ENCODE data around the gene IP6K3. TPM values are rescaled to one million over a fixed set of nuclear protein-coding genes. Genes with fewer than 3 reads are reported as not detected.

The IP6K3 gene
- total and polyA plus RNA-seq, 2 experiments from 2014 or later, result 0.14 to 0.16 TPM

DNA sequence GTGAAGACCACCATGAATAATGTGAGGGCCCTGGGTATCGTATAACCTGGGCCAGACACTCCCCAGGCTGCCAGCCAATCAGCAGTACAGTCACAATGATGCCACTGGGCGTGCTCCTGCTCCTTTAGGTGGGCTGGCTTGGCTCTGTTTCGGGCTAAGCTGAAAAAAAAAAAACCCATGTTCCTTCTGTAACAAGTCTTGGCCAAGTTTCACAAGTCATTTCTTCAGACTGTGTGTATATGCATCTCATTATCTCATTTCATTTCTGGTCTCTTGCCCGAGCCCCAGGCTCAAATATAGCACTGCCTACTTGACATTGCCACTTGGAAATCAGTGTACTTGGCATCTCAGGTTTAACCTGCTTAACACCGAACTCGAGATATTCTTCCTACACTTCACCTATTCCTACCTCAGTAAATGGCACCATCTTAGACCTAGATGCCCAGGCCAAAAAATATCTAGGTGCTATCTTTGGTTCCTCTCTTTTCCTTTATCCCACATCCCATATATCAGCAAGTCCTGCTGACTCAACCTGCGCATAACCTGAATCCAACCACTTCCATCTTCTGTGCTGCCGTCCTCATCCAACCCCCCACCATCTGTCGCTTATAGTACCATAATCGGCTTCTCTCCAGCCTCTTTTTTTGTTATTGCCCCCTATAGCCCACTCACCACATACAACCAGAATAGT lies 37.0 kb downstream of the IP6K3 start:
- peak overlapping the region; percentile 80; the same call in 1 of the 2 replicates for H3K4me2 ChIP-seq
- TF ChIP-seq ZNF114 (CRISPR knock-in tag; IDR thresholded peaks at IDR 0.05), result no peak
- no peak for TF ChIP-seq ZNF331 (CRISPR knock-in tag; IDR thresholded peaks at IDR 0.05; ENCODE audit: low read depth)
- no peak for TF ChIP-seq CREB1 (CRISPR knock-in tag; IDR thresholded peaks at IDR 0.05; ENCODE audit: low read depth)
- no peak for TF ChIP-seq POLR2AphosphoS5 (IDR thresholded peaks at IDR 0.05; ENCODE audit: low read depth)
- TF ChIP-seq, protein P1, sequence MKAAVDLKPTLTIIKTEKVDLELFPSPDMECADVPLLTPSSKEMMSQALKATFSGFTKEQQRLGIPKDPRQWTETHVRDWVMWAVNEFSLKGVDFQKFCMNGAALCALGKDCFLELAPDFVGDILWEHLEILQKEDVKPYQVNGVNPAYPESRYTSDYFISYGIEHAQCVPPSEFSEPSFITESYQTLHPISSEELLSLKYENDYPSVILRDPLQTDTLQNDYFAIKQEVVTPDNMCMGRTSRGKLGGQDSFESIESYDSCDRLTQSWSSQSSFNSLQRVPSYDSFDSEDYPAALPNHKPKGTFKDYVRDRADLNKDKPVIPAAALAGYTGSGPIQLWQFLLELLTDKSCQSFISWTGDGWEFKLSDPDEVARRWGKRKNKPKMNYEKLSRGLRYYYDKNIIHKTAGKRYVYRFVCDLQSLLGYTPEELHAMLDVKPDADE (IDR thresholded peaks at IDR 0.05), result no peak
- TF ChIP-seq, protein P2, sequence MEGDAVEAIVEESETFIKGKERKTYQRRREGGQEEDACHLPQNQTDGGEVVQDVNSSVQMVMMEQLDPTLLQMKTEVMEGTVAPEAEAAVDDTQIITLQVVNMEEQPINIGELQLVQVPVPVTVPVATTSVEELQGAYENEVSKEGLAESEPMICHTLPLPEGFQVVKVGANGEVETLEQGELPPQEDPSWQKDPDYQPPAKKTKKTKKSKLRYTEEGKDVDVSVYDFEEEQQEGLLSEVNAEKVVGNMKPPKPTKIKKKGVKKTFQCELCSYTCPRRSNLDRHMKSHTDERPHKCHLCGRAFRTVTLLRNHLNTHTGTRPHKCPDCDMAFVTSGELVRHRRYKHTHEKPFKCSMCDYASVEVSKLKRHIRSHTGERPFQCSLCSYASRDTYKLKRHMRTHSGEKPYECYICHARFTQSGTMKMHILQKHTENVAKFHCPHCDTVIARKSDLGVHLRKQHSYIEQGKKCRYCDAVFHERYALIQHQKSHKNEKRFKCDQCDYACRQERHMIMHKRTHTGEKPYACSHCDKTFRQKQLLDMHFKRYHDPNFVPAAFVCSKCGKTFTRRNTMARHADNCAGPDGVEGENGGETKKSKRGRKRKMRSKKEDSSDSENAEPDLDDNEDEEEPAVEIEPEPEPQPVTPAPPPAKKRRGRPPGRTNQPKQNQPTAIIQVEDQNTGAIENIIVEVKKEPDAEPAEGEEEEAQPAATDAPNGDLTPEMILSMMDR (conservative IDR thresholded peaks at IDR 0.05; ENCODE audit: low read depth in 2 of 2), result no peak
- TF ChIP-seq, protein P3, sequence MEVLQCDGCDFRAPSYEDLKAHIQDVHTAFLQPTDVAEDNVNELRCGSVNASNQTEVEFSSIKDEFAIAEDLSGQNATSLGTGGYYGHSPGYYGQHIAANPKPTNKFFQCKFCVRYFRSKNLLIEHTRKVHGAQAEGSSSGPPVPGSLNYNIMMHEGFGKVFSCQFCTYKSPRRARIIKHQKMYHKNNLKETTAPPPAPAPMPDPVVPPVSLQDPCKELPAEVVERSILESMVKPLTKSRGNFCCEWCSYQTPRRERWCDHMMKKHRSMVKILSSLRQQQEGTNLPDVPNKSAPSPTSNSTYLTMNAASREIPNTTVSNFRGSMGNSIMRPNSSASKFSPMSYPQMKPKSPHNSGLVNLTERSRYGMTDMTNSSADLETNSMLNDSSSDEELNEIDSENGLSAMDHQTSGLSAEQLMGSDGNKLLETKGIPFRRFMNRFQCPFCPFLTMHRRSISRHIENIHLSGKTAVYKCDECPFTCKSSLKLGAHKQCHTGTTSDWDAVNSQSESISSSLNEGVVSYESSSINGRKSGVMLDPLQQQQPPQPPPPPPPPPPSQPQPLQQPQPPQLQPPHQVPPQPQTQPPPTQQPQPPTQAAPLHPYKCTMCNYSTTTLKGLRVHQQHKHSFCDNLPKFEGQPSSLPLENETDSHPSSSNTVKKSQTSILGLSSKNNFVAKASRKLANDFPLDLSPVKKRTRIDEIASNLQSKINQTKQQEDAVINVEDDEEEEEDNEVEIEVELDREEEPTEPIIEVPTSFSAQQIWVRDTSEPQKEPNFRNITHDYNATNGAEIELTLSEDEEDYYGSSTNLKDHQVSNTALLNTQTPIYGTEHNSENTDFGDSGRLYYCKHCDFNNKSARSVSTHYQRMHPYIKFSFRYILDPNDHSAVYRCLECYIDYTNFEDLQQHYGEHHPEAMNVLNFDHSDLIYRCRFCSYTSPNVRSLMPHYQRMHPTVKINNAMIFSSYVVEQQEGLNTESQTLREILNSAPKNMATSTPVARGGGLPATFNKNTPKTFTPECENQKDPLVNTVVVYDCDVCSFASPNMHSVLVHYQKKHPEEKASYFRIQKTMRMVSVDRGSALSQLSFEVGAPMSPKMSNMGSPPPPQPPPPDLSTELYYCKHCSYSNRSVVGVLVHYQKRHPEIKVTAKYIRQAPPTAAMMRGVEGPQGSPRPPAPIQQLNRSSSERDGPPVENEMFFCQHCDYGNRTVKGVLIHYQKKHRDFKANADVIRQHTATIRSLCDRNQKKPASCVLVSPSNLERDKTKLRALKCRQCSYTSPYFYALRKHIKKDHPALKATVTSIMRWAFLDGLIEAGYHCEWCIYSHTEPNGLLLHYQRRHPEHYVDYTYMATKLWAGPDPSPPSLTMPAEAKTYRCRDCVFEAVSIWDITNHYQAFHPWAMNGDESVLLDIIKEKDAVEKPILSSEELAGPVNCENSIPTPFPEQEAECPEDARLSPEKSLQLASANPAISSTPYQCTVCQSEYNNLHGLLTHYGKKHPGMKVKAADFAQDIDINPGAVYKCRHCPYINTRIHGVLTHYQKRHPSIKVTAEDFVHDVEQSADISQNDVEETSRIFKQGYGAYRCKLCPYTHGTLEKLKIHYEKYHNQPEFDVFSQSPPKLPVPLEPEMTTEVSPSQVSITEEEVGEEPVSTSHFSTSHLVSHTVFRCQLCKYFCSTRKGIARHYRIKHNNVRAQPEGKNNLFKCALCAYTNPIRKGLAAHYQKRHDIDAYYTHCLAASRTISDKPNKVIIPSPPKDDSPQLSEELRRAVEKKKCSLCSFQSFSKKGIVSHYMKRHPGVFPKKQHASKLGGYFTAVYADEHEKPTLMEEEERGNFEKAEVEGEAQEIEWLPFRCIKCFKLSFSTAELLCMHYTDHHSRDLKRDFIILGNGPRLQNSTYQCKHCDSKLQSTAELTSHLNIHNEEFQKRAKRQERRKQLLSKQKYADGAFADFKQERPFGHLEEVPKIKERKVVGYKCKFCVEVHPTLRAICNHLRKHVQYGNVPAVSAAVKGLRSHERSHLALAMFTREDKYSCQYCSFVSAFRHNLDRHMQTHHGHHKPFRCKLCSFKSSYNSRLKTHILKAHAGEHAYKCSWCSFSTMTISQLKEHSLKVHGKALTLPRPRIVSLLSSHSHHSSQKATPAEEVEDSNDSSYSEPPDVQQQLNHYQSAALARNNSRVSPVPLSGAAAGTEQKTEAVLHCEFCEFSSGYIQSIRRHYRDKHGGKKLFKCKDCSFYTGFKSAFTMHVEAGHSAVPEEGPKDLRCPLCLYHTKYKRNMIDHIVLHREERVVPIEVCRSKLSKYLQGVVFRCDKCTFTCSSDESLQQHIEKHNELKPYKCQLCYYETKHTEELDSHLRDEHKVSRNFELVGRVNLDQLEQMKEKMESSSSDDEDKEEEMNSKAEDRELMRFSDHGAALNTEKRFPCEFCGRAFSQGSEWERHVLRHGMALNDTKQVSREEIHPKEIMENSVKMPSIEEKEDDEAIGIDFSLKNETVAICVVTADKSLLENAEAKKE (CRISPR knock-in tag; IDR thresholded peaks at IDR 0.05), result no peak
- TF ChIP-seq EZH2 (IDR thresholded peaks at IDR 0.05; ENCODE audit: low read depth, unreplicated experiment), result no peak
- TF ChIP-seq EZH2phosphoT487 (IDR thresholded peaks at IDR 0.05; ENCODE audit: unreplicated experiment), result no peak
- TF ChIP-seq, protein P4, sequence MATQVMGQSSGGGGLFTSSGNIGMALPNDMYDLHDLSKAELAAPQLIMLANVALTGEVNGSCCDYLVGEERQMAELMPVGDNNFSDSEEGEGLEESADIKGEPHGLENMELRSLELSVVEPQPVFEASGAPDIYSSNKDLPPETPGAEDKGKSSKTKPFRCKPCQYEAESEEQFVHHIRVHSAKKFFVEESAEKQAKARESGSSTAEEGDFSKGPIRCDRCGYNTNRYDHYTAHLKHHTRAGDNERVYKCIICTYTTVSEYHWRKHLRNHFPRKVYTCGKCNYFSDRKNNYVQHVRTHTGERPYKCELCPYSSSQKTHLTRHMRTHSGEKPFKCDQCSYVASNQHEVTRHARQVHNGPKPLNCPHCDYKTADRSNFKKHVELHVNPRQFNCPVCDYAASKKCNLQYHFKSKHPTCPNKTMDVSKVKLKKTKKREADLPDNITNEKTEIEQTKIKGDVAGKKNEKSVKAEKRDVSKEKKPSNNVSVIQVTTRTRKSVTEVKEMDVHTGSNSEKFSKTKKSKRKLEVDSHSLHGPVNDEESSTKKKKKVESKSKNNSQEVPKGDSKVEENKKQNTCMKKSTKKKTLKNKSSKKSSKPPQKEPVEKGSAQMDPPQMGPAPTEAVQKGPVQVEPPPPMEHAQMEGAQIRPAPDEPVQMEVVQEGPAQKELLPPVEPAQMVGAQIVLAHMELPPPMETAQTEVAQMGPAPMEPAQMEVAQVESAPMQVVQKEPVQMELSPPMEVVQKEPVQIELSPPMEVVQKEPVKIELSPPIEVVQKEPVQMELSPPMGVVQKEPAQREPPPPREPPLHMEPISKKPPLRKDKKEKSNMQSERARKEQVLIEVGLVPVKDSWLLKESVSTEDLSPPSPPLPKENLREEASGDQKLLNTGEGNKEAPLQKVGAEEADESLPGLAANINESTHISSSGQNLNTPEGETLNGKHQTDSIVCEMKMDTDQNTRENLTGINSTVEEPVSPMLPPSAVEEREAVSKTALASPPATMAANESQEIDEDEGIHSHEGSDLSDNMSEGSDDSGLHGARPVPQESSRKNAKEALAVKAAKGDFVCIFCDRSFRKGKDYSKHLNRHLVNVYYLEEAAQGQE (IDR thresholded peaks at IDR 0.05; ENCODE audit: unreplicated experiment), result no peak
- no peak for TF ChIP-seq JUNB (IDR thresholded peaks at IDR 0.05; ENCODE audit: unreplicated experiment)
- peaks cover 23% of the 10 kb centered on the region for H4K20me1 ChIP-seq (replicated peaks; ENCODE audit: insufficient read depth)
- H3K27me3 ChIP-seq (ENCODE audit: insufficient read depth), result no peaks in the 10 kb centered on the region
- Mint-ChIP-seq H3K4me3 (peak overlapping the region; percentile 31; the same call in 2 of the 3 replicates), H3K27me3 (ENCODE audit: insufficient read depth, low read depth, poor library complexity) (peaks cover 11% of the 10 kb centered on the region), H3K4me1 (peaks cover 45% of the 10 kb centered on the region), H3K27ac (peak overlapping the region; percentile 36; the same call in 1 of the 2 replicates), H3K36me3 (ENCODE audit: low read depth) (peaks cover 40% of the 10 kb centered on the region), H3K9me3 (no peaks in the 10 kb centered on the region)
- peaks cover 10% of the 10 kb centered on the region for H3K4me1 ChIP-seq (ENCODE audit: insufficient read depth)
- H3K27ac ChIP-seq (ENCODE audit: low read depth), result no peak overlapping the region
- H3F3A ChIP-seq (replicated peaks; ENCODE audit: low read depth), result no peaks in the 10 kb centered on the region; the same call in 1 of the 2 replicates
- ATAC-seq, result no peak
- H3K9me2 ChIP-seq (ENCODE audit: insufficient read depth), result no peaks in the 10 kb centered on the region
- H3K36me3 ChIP-seq (ENCODE audit: insufficient read depth), result peaks cover 21% of the 10 kb centered on the region
- peak overlapping the region; percentile 74; the same call in 1 of the 2 replicates for H3K4me3 ChIP-seq
- DNase-seq (ENCODE audit: low spot score), result no peak
- H2AFZ ChIP-seq, result no peak overlapping the region
- H3K79me2 ChIP-seq (replicated peaks; ENCODE audit: insufficient read depth), result peaks cover 13% of the 10 kb centered on the region

Data from GM23338 (cell line).